Lower leg skin (tissue), 3 donors: ENCODE measurements around the gene SHD.

Experiments
- POLR2A ChIP-seq, 2 donors: fragments of 450-650 bp; IDR thresholded peaks; one replicate each; pipeline ENCODE4 v1.6.1; 2016 to 2017; ENCODE audit warnings: antibody characterized with exemption in 2 of 2, mild to moderate bottlenecking in 1 of 2, moderate library complexity in 1 of 2
- TF ChIP-seq, protein P1 (sequence below), 3 donors: fragments of 450-650 bp; IDR thresholded peaks; one replicate each; pipeline ENCODE4 v1.5.1; 2016; ENCODE audit warnings: antibody characterized with exemption in 3 of 3, mild to moderate bottlenecking in 3 of 3, moderate library complexity in 2 of 3

- TF ChIP-seq, protein P1, sequence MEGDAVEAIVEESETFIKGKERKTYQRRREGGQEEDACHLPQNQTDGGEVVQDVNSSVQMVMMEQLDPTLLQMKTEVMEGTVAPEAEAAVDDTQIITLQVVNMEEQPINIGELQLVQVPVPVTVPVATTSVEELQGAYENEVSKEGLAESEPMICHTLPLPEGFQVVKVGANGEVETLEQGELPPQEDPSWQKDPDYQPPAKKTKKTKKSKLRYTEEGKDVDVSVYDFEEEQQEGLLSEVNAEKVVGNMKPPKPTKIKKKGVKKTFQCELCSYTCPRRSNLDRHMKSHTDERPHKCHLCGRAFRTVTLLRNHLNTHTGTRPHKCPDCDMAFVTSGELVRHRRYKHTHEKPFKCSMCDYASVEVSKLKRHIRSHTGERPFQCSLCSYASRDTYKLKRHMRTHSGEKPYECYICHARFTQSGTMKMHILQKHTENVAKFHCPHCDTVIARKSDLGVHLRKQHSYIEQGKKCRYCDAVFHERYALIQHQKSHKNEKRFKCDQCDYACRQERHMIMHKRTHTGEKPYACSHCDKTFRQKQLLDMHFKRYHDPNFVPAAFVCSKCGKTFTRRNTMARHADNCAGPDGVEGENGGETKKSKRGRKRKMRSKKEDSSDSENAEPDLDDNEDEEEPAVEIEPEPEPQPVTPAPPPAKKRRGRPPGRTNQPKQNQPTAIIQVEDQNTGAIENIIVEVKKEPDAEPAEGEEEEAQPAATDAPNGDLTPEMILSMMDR (IDR thresholded peaks at IDR 0.05) = no peak
- TF ChIP-seq POLR2A (IDR thresholded peaks at IDR 0.05) = no peak
These were observed 13.4 kb downstream of the SHD start for GRCh38 chr19:4292515-4292914.
